Kidney tubule cell (primary cell): Measurements from ENCODE around the gene PDILT.

Experiments used
- DNase-seq: peaks from one replicate; pipeline ENCODE4 v3.0.0-alpha.2; 2018; ENCODE audit warnings: low spot score

PDILT gene

DNA sequence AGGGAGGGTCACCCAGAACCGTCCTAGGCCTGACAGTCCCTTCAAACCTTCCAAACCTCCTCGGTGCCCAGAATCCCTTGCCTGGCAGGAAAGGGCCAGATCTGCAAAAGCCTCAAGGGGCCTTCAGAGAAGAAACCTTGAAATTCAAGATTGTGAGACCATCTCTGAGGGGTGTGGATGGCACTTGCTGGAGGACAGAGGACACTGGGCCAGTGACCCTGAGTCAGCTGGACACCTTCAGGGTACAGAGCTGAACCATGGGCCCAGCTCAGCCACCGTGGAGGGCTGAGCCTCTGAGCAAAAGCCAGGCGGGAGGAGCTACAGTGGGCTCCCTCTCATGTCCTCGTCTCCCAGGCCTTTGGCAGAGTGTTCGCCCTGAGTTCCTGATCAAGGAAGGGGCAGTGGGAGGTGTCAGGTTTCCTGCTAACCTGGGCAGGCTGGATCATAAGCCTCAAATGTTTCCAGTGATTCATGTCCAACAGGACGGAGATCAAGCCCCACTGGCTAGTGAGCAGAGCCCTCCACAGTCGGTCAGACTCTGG lies 3.0 kb downstream of the PDILT start:
- peak; percentile 57 for DNase-seq

GRCh38 chr16:20401066-20401465 lies 3.5 kb downstream of the PDILT start:
- DNase-seq = peak; percentile 62

- no peak for DNase-seq
These were observed 5.4 kb downstream of the PDILT start for GRCh38 chr16:20399185-20399584.

GRCh38 chr16:20398603-20399002 lies 5.9 kb downstream of the PDILT start:
- DNase-seq = no peak

- DNase-seq = no peak
These were observed 7.0 kb downstream of the PDILT start for GRCh38 chr16:20397468-20398074.

DNA sequence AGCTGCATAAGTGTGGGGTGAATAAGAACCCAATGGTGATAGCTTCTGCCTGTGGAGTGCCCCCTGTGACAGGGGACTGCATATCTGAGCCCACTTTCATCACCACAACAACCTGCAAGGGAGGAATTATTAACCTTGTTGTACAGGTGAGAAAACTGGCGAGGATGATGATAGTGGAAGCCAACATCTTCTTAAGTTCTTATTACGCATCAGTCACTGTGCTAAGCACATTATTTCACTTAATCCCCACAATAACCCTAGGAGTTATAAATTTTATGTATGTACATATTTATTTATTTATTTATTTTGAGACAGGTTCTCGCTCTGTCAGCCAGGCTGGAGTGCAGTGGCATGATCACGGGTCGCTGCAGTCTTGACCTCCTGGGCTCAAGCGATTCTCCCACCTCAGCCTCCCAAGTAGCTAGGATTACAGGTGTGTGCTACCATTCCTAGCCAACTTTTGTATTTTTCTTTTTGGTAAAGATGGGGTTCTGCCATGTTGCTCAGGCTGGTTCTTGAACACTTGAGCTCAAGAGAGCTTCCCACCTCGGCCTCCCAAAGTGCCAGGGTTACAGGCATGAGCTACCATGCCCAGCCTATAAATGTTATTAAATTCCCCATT lies 7.6 kb downstream of the PDILT start:
- DNase-seq = no peak

DNA sequence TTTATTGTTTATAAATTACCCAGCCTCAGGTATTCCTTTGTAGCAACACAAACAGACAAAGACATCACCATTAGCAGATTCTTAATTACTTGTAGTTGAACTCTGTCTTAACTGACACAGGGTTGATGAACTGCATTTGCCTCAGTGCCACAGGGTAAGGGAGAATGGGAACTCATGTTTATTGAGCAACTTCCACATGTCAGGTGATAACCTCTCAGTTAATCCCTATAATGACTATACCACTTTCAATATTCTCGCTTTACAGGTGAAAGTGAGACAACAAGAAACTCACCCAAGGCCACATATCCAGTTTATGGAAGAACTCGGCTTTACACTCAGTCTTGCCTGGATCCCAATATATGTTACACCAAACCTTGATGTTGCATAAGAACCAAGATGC lies 8.6 kb downstream of the PDILT start:
- DNase-seq = no peak

- DNase-seq = peak; percentile 24
These were observed 10.5 kb downstream of the PDILT start for GRCh38 chr16:20393801-20394577.

DNA sequence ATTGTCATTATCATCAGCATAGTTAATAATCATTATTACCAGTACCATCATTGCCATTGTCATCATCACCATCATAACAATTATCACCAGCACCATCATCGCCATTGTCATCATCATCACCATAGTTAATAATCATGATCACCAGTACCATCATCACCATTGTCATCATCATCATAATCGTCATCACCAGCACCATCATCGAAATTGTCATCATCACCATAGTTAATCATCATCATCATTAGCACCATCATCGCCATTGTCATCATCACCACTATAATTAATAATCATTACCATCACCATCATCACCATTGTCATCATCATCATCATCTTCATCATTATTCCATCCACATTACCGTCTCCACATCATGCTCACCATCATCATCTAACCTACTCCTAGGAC lies 13.5 kb downstream of the PDILT start:
- no peak for DNase-seq

GRCh38 chr16:20388854-20389253 lies 15.7 kb downstream of the PDILT start:
- no peak for DNase-seq

DNA sequence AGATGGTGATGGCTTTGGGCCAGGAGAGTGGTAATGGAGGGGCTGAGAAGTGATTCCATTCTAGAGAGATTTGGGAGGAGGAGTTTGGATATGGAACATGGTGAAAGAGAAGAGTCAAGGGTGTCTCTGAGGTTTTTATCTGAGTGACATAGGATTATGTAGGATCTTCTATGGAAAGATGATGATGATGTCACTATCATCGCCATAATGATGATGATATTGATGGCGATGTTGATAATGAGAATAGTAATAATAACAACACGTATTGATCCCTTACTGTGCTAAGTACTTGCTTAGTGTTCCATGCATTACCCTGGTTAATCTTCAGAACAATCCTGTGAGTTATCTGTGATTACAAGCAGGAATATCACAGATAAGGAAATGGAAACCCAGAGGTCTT lies 16.6 kb downstream of the PDILT start:
- DNase-seq = no peak

GRCh38 chr16:20385844-20386832 lies 18.4 kb downstream of the PDILT start:
- peak; percentile 53 for DNase-seq

DNA sequence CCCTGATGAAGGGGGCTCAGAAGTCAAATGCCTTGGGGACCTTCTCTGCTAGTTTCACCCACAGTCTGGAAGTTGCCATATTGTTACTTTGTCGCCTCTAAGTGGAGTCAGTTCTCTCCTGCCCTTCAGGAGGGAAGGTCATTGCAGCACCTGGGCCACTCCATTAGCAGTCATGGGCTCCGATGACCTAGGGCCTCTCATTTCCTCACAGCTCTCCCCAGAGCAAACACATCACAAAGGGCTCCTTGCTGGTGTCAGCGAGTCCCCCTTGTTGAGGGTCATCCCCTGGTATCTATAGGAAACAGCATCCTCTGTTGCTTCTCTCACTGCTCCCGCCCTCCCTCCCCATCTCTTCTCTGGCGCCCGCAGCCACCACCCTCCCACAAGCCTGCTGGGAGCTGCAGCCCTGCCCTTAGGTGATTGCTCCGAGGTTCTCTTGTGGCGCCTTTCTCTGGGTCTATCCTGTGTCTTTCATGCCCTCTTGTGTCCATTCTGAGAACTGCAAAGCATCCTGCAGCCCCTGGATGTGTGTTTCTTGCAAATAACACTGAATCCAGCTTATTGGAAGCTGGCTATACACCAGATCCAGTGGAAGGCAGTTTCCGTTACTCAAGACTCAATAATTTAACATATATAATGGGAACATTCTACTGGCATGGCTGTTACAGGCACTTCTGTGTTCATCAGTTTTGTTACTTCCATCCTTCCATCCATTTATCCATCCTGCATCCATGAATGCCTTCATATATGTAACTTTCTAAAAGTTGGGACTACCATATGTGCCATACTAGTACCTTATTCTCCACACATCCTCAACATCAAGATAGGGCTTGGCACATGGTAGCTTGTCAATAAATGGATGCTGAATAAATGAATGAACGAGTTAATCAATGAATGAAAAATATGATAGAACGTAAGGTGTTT lies 21.2 kb downstream of the PDILT start:
- DNase-seq = peak; percentile 78

DNA sequence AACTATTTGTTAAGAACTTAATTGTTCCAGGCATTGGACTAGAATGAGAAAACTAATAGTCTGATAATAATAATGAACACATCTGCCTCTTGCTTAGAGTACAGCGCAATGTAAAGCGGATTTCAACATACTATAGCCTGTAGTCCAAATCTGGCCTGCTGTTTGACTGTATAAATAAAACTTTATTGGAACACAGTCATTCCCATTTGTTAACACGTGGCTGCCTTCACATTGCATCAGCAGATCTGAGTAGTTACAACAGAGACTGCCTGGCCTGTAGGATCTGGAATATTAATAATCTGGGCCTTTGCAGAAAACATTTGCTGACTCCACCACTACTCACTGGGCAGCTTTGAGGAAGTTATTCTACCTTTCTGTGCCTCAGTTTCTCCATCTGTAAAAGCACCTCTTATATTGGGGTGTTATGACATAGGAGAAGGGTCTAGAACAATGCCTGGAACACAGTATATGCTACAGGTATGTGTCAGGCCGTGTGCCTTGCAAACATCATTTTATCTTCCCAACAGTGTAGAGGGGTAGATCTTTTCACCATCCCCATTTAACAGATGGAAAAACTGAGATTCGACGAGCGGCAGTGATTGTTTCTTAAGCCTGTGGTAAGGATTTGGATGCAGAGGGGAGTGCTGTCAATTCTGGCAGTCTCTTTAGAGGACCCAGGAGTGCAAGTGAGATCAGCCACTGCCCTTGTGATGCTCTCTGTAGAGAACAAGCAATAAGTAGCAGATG lies 22.2 kb downstream of the PDILT start:
- no peak for DNase-seq

- DNase-seq = peak; percentile 86
These were observed 23.8 kb downstream of the PDILT start for GRCh38 chr16:20380782-20381181.

DNA sequence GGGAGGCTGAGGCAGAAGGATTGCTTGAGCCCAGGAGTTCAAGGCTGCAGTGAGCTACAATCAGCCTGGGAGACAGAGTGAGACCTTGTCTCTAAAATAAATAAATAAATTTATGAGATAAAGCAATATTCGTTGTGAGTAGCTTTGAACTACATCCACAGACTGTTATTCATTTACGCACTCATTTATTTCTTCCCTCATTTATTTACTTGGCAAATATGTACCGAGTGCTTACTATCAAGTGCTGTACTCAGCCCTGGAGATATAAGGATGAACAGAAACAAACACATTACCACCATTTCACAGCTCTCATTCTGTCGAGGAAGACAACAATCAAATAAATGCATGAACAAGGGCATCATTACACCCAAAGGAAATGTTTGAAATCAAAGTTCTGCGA lies 27.4 kb downstream of the PDILT start:
- no peak for DNase-seq

DNA sequence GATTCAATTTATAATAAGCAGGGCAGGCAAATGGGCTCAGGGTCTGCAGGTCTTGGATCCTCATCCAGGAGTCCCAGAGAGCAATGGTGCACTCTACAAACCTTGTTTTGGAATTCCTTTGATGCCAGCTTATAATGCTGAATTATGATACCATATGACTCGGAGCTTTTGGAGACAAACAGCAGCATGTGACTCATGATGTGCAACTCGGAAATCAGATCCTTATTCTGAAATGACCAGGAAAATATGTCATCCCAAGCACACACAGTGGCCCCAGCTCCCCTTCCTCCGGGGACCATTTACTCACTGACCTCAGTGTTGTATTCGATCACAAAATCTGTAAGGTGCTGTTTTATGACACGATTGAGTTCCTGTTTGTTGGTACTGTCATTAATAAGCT lies 31.8 kb downstream of the PDILT start:
- peak; percentile 68 for DNase-seq

DNA sequence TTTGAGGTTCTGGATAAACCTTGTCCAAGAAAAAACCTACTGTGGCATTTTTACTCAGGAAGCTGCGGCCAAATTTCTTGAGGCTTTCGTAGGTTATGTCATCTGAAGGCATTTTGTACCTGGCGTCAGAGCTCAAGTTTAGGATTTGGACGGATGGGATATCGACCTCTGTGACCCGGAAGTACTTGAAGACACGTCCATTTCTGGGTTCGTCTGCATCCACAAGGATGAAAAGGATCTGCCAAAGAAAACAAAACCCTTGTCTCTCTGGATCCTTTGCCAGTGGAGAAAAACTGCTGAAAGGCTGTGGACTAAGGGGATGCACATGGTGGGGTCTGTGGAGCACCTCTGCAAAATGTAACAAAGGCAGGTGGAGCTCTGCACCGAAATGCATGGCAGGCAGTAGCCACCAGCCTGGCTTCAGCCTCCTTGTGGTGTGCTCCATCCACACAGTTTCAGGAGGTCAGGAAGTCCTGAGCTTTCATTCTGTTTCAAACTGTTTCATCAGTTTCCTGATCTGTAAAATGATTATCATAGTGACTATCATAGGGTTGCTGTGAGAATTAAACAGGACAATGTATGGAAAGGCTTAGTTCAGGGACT lies 35.0 kb downstream of the PDILT start:
- no peak for DNase-seq

DNA sequence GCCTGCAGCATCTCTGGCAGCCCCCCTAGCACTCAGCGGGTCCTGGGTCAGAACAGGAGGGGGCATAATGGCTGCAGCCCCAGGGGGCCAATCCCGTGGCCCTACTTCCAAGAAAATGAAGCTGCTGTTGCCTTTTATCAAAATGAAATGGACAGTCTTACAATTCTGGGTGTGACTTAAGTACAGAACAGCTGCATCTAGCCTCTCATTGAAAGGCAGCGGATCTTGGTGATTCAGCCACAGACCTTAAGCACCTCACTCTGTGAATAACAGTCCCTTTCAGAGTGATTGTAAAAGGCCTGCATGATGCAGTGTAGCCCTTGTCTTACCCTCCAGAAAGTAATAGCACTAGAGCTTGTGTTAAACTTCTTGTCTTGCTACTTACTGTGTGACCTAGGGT lies 40.5 kb downstream of the PDILT start:
- no peak for DNase-seq

- no peak for DNase-seq
These were observed 41.3 kb downstream of the PDILT start for GRCh38 chr16:20363191-20363590.
